PC-3 (cell line): ENCODE measurements around the gene CYP2J2. TPM values are rescaled to one million over a fixed set of nuclear protein-coding genes. Genes with fewer than 3 reads are reported as not detected.

Experiments used
- ATAC-seq: fragments of 200-7000 bp; cut with Tn5 transposase; 2 replicates; pipeline ENCODE4 v1.9.1; 2020; ENCODE audit warnings: mild to moderate bottlenecking, moderate library complexity
- Bru-seq: library from RNA; stranded (reverse); fragments of 400-500 nt; gene quantifications from one replicate; lab custom pipeline; 2021; lab: Mats Ljungman, UMichigan
- BruChase-seq, 2 experiments: library from RNA; stranded (reverse); fragments of 400-500 nt; gene quantifications; one replicate each; lab custom pipeline; 2021; lab: Mats Ljungman, UMichigan
- BruUV-seq: library from RNA; stranded (reverse); fragments of 400-500 nt; replicated peaks from 2 replicates; lab custom pipeline; 2021; lab: Mats Ljungman, UMichigan
- CTCF ChIA-PET: fragments of 300-600 bp; sonication (Branson Sonifier 250); formaldehyde crosslinking; loops from one replicate; lab custom pipeline; 2022; ENCODE audit warnings: antibody characterized with exemption; lab: Charles Lee
- POLR2A ChIA-PET: fragments of 300-600 bp; sonication (Branson Sonifier 250); formaldehyde crosslinking; loops from one replicate; lab custom pipeline; 2022; ENCODE audit warnings: antibody characterized with exemption; ENCODE audit not compliant: unreplicated experiment; lab: Charles Lee
- DNase-seq: peaks from one replicate; pipeline ENCODE4 v3.0.0-alpha.2; 2015
- H2AFZ ChIP-seq: fragments of 300-600 bp; sonication (generic); 2 replicates; pipeline ENCODE4 v1.6.0; 2016; ENCODE audit warnings: antibody characterized with exemption, low read length
- H3F3A ChIP-seq: fragments of 300-600 bp; sonication (generic); one replicate; pipeline ENCODE4 v1.6.0; 2017; ENCODE audit warnings: antibody characterized with exemption, low read length, control low read depth, mild to moderate bottlenecking; ENCODE audit not compliant: unreplicated experiment
- H3K27ac ChIP-seq: fragments of 300-600 bp; sonication (generic); 2 replicates; pipeline ENCODE4 v1.5.1; 2016; ENCODE audit warnings: mild to moderate bottlenecking, low read length
- H3K27me3 ChIP-seq: fragments of 300-600 bp; sonication (generic); 2 replicates; pipeline ENCODE4 v1.6.1; 2016; ENCODE audit warnings: low read length, mixed read lengths
- H3K36me3 ChIP-seq: fragments of 300-600 bp; sonication (generic); 2 replicates; pipeline ENCODE4 v1.6.1; 2016; ENCODE audit warnings: low read depth, mixed run types, low read length, mixed read lengths
- H3K4me1 ChIP-seq: fragments of 300-600 bp; sonication (generic); 2 replicates; pipeline ENCODE4 v1.5.1; 2016; ENCODE audit warnings: low read length; ENCODE audit not compliant: insufficient read depth
- H3K4me2 ChIP-seq: fragments of 300-600 bp; sonication (generic); 2 replicates; pipeline ENCODE4 v1.6.0; 2016; ENCODE audit warnings: low read length
- H3K4me3 ChIP-seq: fragments of 300-600 bp; sonication (generic); 2 replicates; pipeline ENCODE4 v1.5.1; 2016; ENCODE audit warnings: mild to moderate bottlenecking, low read length, mixed read lengths
- H3K79me2 ChIP-seq: fragments of 300-600 bp; sonication (generic); 2 replicates; pipeline ENCODE4 v1.6.1; 2017; ENCODE audit warnings: low read length, mixed read lengths
- H3K9ac ChIP-seq: fragments of 300-600 bp; sonication (generic); 2 replicates; pipeline ENCODE4 v1.6.0; 2016; ENCODE audit warnings: mild to moderate bottlenecking, low read length
- H3K9me2 ChIP-seq: fragments of 300-600 bp; sonication (generic); replicated peaks from 2 replicates; pipeline ENCODE4 v1.6.1; 2016; ENCODE audit warnings: mixed run types, low read length, mixed read lengths
- H3K9me3 ChIP-seq: fragments of 300-600 bp; sonication (generic); 2 replicates; pipeline ENCODE4 v1.6.1; 2016; ENCODE audit warnings: low read length, mixed read lengths
- H4K20me1 ChIP-seq: fragments of 300-600 bp; sonication (generic); 2 replicates; pipeline ENCODE4 v1.6.1; 2016; ENCODE audit warnings: low read length, mixed read lengths
- EZH2 ChIP-seq: fragments of 300-600 bp; sonication (generic); IDR thresholded peaks from one replicate; pipeline ENCODE4 v1.6.1; 2017; ENCODE audit warnings: antibody characterized with exemption, mild to moderate bottlenecking, low read length; ENCODE audit not compliant: unreplicated experiment
- EZH2phosphoT487 ChIP-seq: fragments of 300-600 bp; sonication (generic); IDR thresholded peaks from 2 replicates; pipeline ENCODE4 v1.6.1; 2018; ENCODE audit warnings: mild to moderate bottlenecking, antibody characterized with exemption, low read length, borderline replicate concordance
- intact Hi-C: fragments of 100-400 bp; cut with micrococcal nuclease; formaldehyde crosslinking; loops from 2 replicates; pipeline ENCODE4 v1.9.0; 2023
- long read RNA-seq: library from polyadenylated mRNA; unstranded; transcript quantifications from one replicate; pipeline ENCODE4 v2.0.0, GENCODE V29; 2021; ENCODE audit not compliant: unreplicated experiment
- total RNA-seq: library from RNA; depleted of rRNA; stranded (reverse); fragments of >200 nt; gene quantifications from 2 replicates; pipeline ENCODE4 v1.2.3, GENCODE V29; 2014; rRNA removed
- TF ChIP-seq, protein P1 (sequence below): fragments of 300-600 bp; sonication (generic); conservative IDR thresholded peaks from 2 replicates; pipeline ENCODE4 v1.5.1; 2017; ENCODE audit warnings: antibody characterized with exemption, low read depth, mild to moderate bottlenecking, low read length

The CYP2J2 gene, protein sequence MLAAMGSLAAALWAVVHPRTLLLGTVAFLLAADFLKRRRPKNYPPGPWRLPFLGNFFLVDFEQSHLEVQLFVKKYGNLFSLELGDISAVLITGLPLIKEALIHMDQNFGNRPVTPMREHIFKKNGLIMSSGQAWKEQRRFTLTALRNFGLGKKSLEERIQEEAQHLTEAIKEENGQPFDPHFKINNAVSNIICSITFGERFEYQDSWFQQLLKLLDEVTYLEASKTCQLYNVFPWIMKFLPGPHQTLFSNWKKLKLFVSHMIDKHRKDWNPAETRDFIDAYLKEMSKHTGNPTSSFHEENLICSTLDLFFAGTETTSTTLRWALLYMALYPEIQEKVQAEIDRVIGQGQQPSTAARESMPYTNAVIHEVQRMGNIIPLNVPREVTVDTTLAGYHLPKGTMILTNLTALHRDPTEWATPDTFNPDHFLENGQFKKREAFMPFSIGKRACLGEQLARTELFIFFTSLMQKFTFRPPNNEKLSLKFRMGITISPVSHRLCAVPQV
- total RNA-seq (0.44 and 0.75 TPM in 2 replicates), Bru-seq, nascent RNA (percentile 19 among the genes with signal in this experiment), BruChase-seq, experiment 1, labeled RNA remaining after a 6-hour chase (percentile 21 among the genes with signal in this experiment), BruChase-seq, experiment 2, labeled RNA remaining after a 2-hour chase (percentile 25 among the genes with signal in this experiment)
- long read RNA-seq: 0 reads

- H2AFZ ChIP-seq: peak within 1 kb of the TSS; percentile 99
- H3K9ac ChIP-seq: no peak within 1 kb of the TSS
- peak within 1 kb of the TSS; percentile 98 for H3K4me2 ChIP-seq
- ChIA-PET CTCF (no interaction called here), POLR2A (no interaction called here)
- 0 out of 2 replicates have a peak, but pooled peaks cover 6% of the 10 kb centered on the region for H3K9me3 ChIP-seq
- intact Hi-C loops: no loop called here
- no peaks in the 10 kb centered on the region for H4K20me1 ChIP-seq
- no peaks in the 10 kb centered on the region for H3F3A ChIP-seq
- H3K27ac ChIP-seq: no peak within 1 kb of the TSS
- no peak for TF ChIP-seq EZH2
- H3K9me2 ChIP-seq: no peaks in the 10 kb centered on the region
- no TSS peak for BruUV-seq
- peaks cover 58% of the 10 kb centered on the region for H3K27me3 ChIP-seq
- no peaks in the 10 kb centered on the region for H3K79me2 ChIP-seq
- ATAC-seq (peak; percentile 98), DNase-seq (peak; percentile 45)
- peak within 1 kb of the TSS; percentile 74 for H3K4me3 ChIP-seq
- H3K36me3 ChIP-seq: no peaks in the 10 kb centered on the region
- H3K4me1 ChIP-seq: peaks cover 10% of the 10 kb centered on the region; the same call in 1 of the 2 replicates
Measured at GRCh38 chr1:59926381-59927123, at the start of gene CYP2J2. TSS of gene CYP2J2 (minus strand) at chr1:59926773. CDS start at chr1:59926746, 27 bp downstream.

- no peak overlapping the region for H2AFZ ChIP-seq
Measured at GRCh38 chr1:59973719-59974118, 47.1 kb upstream of the CYP2J2 start.

DNA sequence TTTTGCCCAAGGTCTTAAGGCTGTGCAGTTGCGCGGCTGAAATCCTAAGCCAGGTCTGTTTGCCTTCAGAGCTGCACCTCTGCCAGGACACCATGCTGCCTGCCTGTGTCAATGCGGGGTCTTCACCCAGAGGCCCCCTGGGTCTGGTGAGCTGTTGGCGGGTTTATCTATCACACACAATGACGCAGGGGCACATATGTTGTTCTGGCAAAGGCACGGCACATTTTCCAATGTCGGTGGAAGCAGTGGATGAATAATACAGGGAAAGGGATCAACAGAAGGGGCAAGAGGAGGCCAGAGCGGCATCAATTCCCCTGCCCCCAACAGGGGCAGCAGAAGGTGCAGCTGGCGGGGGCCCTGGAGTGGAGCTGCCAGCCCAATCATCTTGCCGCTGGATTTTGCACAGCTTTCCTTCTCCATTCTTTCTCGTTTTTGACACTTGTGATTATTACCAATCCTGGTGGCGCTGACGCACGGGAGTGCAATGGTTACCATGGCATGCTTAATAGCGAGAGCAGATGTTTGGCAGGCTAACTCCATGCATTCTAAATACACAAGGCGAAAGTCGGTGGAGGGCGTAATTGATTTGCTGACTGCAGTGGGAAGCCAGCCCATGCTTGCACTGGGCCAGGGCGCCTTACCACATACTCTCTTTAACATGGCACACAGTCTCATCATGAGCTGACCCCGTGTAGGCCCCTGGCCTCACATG is 45.8 kb upstream of the CYP2J2 start:
- BruUV-seq: no TSS peak
- Histone ChIP-seq H3K4me1 (no peaks in the 10 kb centered on the region; the same call in 1 of the 2 replicates), H3K27me3 (peaks cover 41% of the 10 kb centered on the region), H2AFZ (no peak overlapping the region), H3K27ac (no peak overlapping the region), H4K20me1 (no peaks in the 10 kb centered on the region), H3K4me3 (no peak overlapping the region), H3K9me3 (no peaks in the 10 kb centered on the region), H3F3A (no peaks in the 10 kb centered on the region), H3K4me2 (no peak overlapping the region), H3K9ac (no peak overlapping the region), H3K36me3 (no peaks in the 10 kb centered on the region), H3K79me2 (no peaks in the 10 kb centered on the region), H3K9me2 (no peaks in the 10 kb centered on the region)
- TF ChIP-seq EZH2 (no peak), EZH2phosphoT487 (no peak)
- TF ChIP-seq, protein P1, sequence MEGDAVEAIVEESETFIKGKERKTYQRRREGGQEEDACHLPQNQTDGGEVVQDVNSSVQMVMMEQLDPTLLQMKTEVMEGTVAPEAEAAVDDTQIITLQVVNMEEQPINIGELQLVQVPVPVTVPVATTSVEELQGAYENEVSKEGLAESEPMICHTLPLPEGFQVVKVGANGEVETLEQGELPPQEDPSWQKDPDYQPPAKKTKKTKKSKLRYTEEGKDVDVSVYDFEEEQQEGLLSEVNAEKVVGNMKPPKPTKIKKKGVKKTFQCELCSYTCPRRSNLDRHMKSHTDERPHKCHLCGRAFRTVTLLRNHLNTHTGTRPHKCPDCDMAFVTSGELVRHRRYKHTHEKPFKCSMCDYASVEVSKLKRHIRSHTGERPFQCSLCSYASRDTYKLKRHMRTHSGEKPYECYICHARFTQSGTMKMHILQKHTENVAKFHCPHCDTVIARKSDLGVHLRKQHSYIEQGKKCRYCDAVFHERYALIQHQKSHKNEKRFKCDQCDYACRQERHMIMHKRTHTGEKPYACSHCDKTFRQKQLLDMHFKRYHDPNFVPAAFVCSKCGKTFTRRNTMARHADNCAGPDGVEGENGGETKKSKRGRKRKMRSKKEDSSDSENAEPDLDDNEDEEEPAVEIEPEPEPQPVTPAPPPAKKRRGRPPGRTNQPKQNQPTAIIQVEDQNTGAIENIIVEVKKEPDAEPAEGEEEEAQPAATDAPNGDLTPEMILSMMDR: no peak
- intact Hi-C loops: loop anchor here (10.0 kb wide), 1 partner anchor 792 kb away; no protein-coding TSS in a partner anchor
- no peak for DNase-seq
- no peak for ATAC-seq
- ChIA-PET CTCF (no interaction called here), POLR2A (no interaction called here)

More at GRCh38 chr1:59973719-59974118, 47.1 kb upstream of the CYP2J2 start:
- Histone ChIP-seq H3K9me2 (no peaks in the 10 kb centered on the region), H3K4me2 (no peak overlapping the region), H3K79me2 (no peaks in the 10 kb centered on the region), H3K36me3 (no peaks in the 10 kb centered on the region), H3F3A (no peaks in the 10 kb centered on the region), H3K27ac (no peak overlapping the region), H4K20me1 (no peaks in the 10 kb centered on the region), H3K27me3 (peaks cover 41% of the 10 kb centered on the region), H3K9me3 (no peaks in the 10 kb centered on the region), H3K4me3 (no peak overlapping the region), H3K9ac (no peak overlapping the region), H3K4me1 (no peaks in the 10 kb centered on the region; the same call in 1 of the 2 replicates)
- ChIA-PET CTCF (no interaction called here), POLR2A (no interaction called here)
- ATAC-seq (no peak), DNase-seq (no peak)
- no TSS peak for BruUV-seq
- TF ChIP-seq EZH2: no peak
- intact Hi-C loops: loop anchor here (10.0 kb wide), 1 partner anchor 791 kb away; no protein-coding TSS in a partner anchor
